GM12878 (cell line): ENCODE measurements around the gene MN1. TPM values are rescaled to one million over a fixed set of nuclear protein-coding genes. Genes with fewer than 3 reads are reported as not detected.

Experiments
- ATAC-seq: fragments of 200-7000 bp; cut with Tn5 transposase; 3 replicates; pipeline ENCODE4 v1.9.1; 2020; ENCODE audit warnings: mild to moderate bottlenecking, moderate library complexity
- BruUV-seq: library from RNA; stranded (reverse); fragments of 400-500 nt; replicated peaks from 2 replicates; lab custom pipeline; 2021; lab: Mats Ljungman, UMichigan
- CTCF ChIA-PET: fragments of 300-600 bp; sonication (Branson Sonifier 250); formaldehyde crosslinking; extraction: SDS; loops from one replicate; lab custom pipeline; 2021; ENCODE audit warnings: inconsistent platforms; lab: Yijun Ruan, JAX
- POLR2A ChIA-PET: fragments of 350-600 bp; formaldehyde crosslinking; extraction: SDS; loops from one replicate; lab custom pipeline; 2021; ENCODE audit warnings: inconsistent platforms; lab: Charles Lee
- RAD21 ChIA-PET: fragments of 300-600 bp; sonication (Branson Sonifier 250); formaldehyde crosslinking; loops from one replicate; lab custom pipeline; 2023; ENCODE audit warnings: antibody characterized with exemption; ENCODE audit not compliant: unreplicated experiment; lab: Charles Lee
- SMC1A ChIA-PET: fragments of 300-600 bp; sonication (Branson Sonifier 250); formaldehyde crosslinking; loops from one replicate; lab custom pipeline; 2023; ENCODE audit not compliant: unreplicated experiment, uncharacterized antibody; lab: Charles Lee
- DNase-seq: peaks from one replicate; pipeline ENCODE4 v3.0.0-alpha.2; 2011; ENCODE audit warnings: low read depth, low spot score
- FAIRE-seq: peaks from 3 replicates; lab custom pipeline; 2011; peaks lifted over from hg19 to GRCh38; lab: Jason Lieb, UNC
- H2AFZ ChIP-seq: 2 replicates; pipeline ENCODE4 v1.6.0; 2011; ENCODE audit warnings: low read depth, low read length, control low read depth; ENCODE audit not compliant: control insufficient read depth
- H3K27ac ChIP-seq: 2 replicates; pipeline ENCODE4 v1.5.1; 2011; ENCODE audit warnings: control low read depth; ENCODE audit not compliant: control insufficient read depth, insufficient read depth
- H3K27me3 ChIP-seq, 2 experiments: replicated peaks in 1 of 2; 2 replicates each; pipeline versions ENCODE4 v1.6.0 to v1.6.1; 2011; ENCODE audit warnings: low read length in 1 of 2; ENCODE audit not compliant: control insufficient read depth in 2 of 2, insufficient read depth in 2 of 2
- H3K36me3 ChIP-seq, 2 experiments: 2 replicates each; pipeline ENCODE4 v1.5.1; 2011; ENCODE audit warnings: low read length in 1 of 2; ENCODE audit not compliant: control insufficient read depth in 2 of 2, insufficient read depth in 2 of 2
- H3K4me1 ChIP-seq: 2 replicates; pipeline ENCODE4 v1.6.1; 2011; ENCODE audit warnings: mild to moderate bottlenecking, low read length, moderate library complexity, mixed read lengths; ENCODE audit not compliant: control insufficient read depth, insufficient read depth
- H3K4me2 ChIP-seq: 2 replicates; pipeline ENCODE4 v1.6.0; 2011; ENCODE audit warnings: control low read depth; ENCODE audit not compliant: control insufficient read depth, insufficient read depth
- H3K4me3 ChIP-seq: fragments of 200-600 bp; sonication (generic); 2 replicates; pipeline ENCODE4 v1.5.1; 2016
- H3K79me2 ChIP-seq: 2 replicates; pipeline ENCODE4 v1.6.0; 2011; ENCODE audit warnings: low read length; ENCODE audit not compliant: control insufficient read depth, insufficient read depth
- H3K9ac ChIP-seq: 2 replicates; pipeline ENCODE4 v1.8.0; 2011; ENCODE audit warnings: low read length, control low read depth, mixed read lengths; ENCODE audit not compliant: control insufficient read depth, insufficient read depth
- H3K9me3 ChIP-seq: replicated peaks from 3 replicates; pipeline ENCODE4 v1.5.1; 2011; ENCODE audit warnings: mild to moderate bottlenecking, low read length; ENCODE audit not compliant: control insufficient read depth, insufficient read depth
- H4K20me1 ChIP-seq: 2 replicates; pipeline ENCODE4 v1.6.0; 2011; ENCODE audit not compliant: control insufficient read depth, insufficient read depth
- CEBPZ ChIP-seq: fragments of 150-350 bp; IDR thresholded peaks from 2 replicates; pipeline ENCODE4 v1.6.1; 2016; ENCODE audit warnings: low read depth, low read length
- CHD4 ChIP-seq: fragments of 200-600 bp; sonication (generic); IDR thresholded peaks from 2 replicates; pipeline ENCODE4 v1.6.1; 2016; ENCODE audit warnings: mild to moderate bottlenecking
- EED ChIP-seq: sonication (generic); IDR thresholded peaks from 2 replicates; pipeline ENCODE4 v1.6.1; 2016; ENCODE audit warnings: antibody characterized with exemption, low read depth
- EP300 ChIP-seq, 2 experiments: fragments of 150-350 bp in 1 of 2; IDR thresholded peaks; 2 replicates each; pipeline ENCODE4 v1.6.1; 2011 to 2012; ENCODE audit warnings: low read depth in 2 of 2, low read length in 2 of 2, borderline replicate concordance in 1 of 2, improper control_type of control experiment in 1 of 2, inconsistent platforms in 1 of 2; ENCODE audit not compliant: control insufficient read depth in 1 of 2
- ESRRA ChIP-seq: IDR thresholded peaks from 2 replicates; pipeline ENCODE4 v1.6.1; 2012; ENCODE audit warnings: mild to moderate bottlenecking, low read length, improper control_type of control experiment
- HDGF ChIP-seq: fragments of 450-650 bp; IDR thresholded peaks from 2 replicates; pipeline ENCODE4 v1.6.1; 2016; ENCODE audit warnings: antibody characterized with exemption
- KDM1A ChIP-seq: fragments of 200-600 bp; sonication (generic); IDR thresholded peaks from 2 replicates; pipeline ENCODE4 v1.6.1; 2016; ENCODE audit warnings: borderline replicate concordance
- MEF2A ChIP-seq: IDR thresholded peaks from 2 replicates; pipeline ENCODE4 v1.6.1; 2011; ENCODE audit warnings: low read depth, mild to moderate bottlenecking, low read length, moderate library complexity; ENCODE audit not compliant: insufficient read depth
- NKRF ChIP-seq: fragments of 450-650 bp; conservative IDR thresholded peaks from 2 replicates; pipeline ENCODE4 v1.6.1; 2017; ENCODE audit warnings: mild to moderate bottlenecking, moderate library complexity
- SMAD1 ChIP-seq: fragments of 450-650 bp; IDR thresholded peaks from 2 replicates; pipeline ENCODE4 v1.6.1; 2018; ENCODE audit warnings: mild to moderate bottlenecking, low read depth; ENCODE audit not compliant: partially characterized antibody
- SP1 ChIP-seq: IDR thresholded peaks from one replicate; pipeline ENCODE4 v1.6.1; 2011; ENCODE audit warnings: low read depth, low read length
- STAT3 ChIP-seq: IDR thresholded peaks from 2 replicates; pipeline ENCODE4 v1.6.1; 2011; ENCODE audit warnings: low read depth, low read length, improper control_type of control experiment
- TCF7 ChIP-seq: IDR thresholded peaks from 2 replicates; pipeline ENCODE4 v1.6.1; 2014; ENCODE audit warnings: antibody characterized with exemption, borderline replicate concordance
- USF1 ChIP-seq: IDR thresholded peaks from 2 replicates; pipeline ENCODE4 v1.6.1; 2011; ENCODE audit warnings: borderline replicate concordance, low read depth, mild to moderate bottlenecking, moderate library complexity, mixed read lengths, low read length; ENCODE audit not compliant: insufficient read depth; ENCODE audit errors: extremely low read length
- YBX1 ChIP-seq: fragments of 450-650 bp; IDR thresholded peaks from 2 replicates; pipeline ENCODE4 v1.6.1; 2016; ENCODE audit warnings: antibody characterized with exemption
- ZBED1 ChIP-seq: IDR thresholded peaks from 2 replicates; pipeline ENCODE4 v1.6.1; 2016; ENCODE audit warnings: borderline replicate concordance
- WGBS: methylation state at CpG from one replicate; pipeline ENCODE4 v1.1.6; 2016; ENCODE audit warnings: low lambda C conversion rate; ENCODE audit not compliant: insufficient replicate concordance, insufficient coverage; ENCODE audit errors: missing lambda C conversion rate; 5-methylcytosine and 5-hydroxymethylcytosine counted together
- in situ Hi-C: fragments of 300-500 bp; cut with MboI; formaldehyde crosslinking; loops from 9 replicates; pipeline ENCODE4 v1.14.3; 2018; ENCODE audit warnings: mixed read lengths
- intact Hi-C: fragments of 100-400 bp; cut with micrococcal nuclease; formaldehyde crosslinking; loops from one replicate; pipeline ENCODE4 v1.14.2; 2022; ENCODE audit not compliant: unreplicated experiment
- polyA plus RNA-seq, 11 experiments: library from polyadenylated mRNA; depleted of rRNA in 4 of 11; unstranded in 6 of 11; stranded (reverse) in 5 of 11; fragments of >200 nt; fragmentation: Nextera tagmentation in 4 of 11; fragmentation: Illumina TruSeq in 1 of 11; extraction: Ambion mirVana in 4 of 11; extraction: Trizol in 1 of 11; gene quantifications; 1 replicate in 1 of 11; 2 replicates in 10 of 11; pipeline versions ENCODE4 v1.2.1 to v1.2.3, GENCODE V29; 2011 to 2016; ENCODE audit warnings: inconsistent platforms in 2 of 11, missing spikeins in 2 of 11, low read depth in 1 of 11
- total RNA-seq, 4 experiments: library from RNA; depleted of rRNA in 3 of 4; stranded (reverse); fragments of >200 nt in 3 of 4; fragmentation: Illumina TruSeq in 1 of 4; extraction: Trizol in 1 of 4; gene quantifications; 2 replicates each; pipeline versions ENCODE4 v1.2.1 to v1.2.3, GENCODE V29; 2013 to 2021

MN1 gene
- total and polyA plus RNA-seq, 10 of the 15 experiments (the other 5 are each of a cell fraction or from before 2014, with no cell fraction given), result under 0.01 to 0.24 (median 0.03) TPM; not detected in 3

GRCh38 chr22:27850000-27850521 is 48.5 kb upstream of the MN1 start:
- no peak for ATAC-seq
- Histone ChIP-seq H3K27me3 (no peaks in the 10 kb centered on the region), H3K9ac (no peak overlapping the region), H3K4me2 (no peak overlapping the region), H3K36me3 (peaks cover 10 to 25% of the 10 kb centered on the region in 2 experiments), H4K20me1 (no peaks in the 10 kb centered on the region), H2AFZ (no peak overlapping the region), H3K79me2 (no peaks in the 10 kb centered on the region), H3K4me3 (no peak overlapping the region), H3K4me1 (no peaks in the 10 kb centered on the region), H3K27ac (no peak overlapping the region), H3K9me3 (no peaks in the 10 kb centered on the region)
- ChIA-PET POLR2A (interaction anchor here (1.1 kb wide), 1 partner anchor 1142 kb away, joined by 3 read pairs; no protein-coding TSS in a partner anchor), CTCF (interaction anchor here (0.5 kb wide), 1 partner anchor 108 kb away, joined by 5 read pairs; no protein-coding TSS in a partner anchor), SMC1A (interaction anchor here (1.1 kb wide), 1 partner anchor 21 kb away, joined by 3 read pairs; no protein-coding TSS in a partner anchor), RAD21 (no interaction called here)
- 83% methylated on average over 6 of the region's 6 CpGs for WGBS
- intact Hi-C loops (no loop called here), in situ Hi-C loops (no loop called here)
- TF ChIP-seq NKRF, result no peak
- no peak for TF ChIP-seq MEF2A
- no peak for TF ChIP-seq ZBED1
- no peak for TF ChIP-seq SMAD1
- TF ChIP-seq TCF7, result no peak
- TF ChIP-seq CHD4, result no peak
- no peak for TF ChIP-seq ESRRA
- TF ChIP-seq EP300 (IDR thresholded peaks at IDR 0.05; ENCODE audit: borderline replicate concordance in 1 of 2, control insufficient read depth in 1 of 2, low read depth in 2 of 2, low read length in 2 of 2), result no peak
- no peak for TF ChIP-seq EED
- no peak for TF ChIP-seq KDM1A
- no peak for TF ChIP-seq CEBPZ
- TF ChIP-seq SP1, result no peak
- TF ChIP-seq USF1, result no peak
- TF ChIP-seq HDGF, result no peak
- TF ChIP-seq STAT3, result no peak
- TF ChIP-seq YBX1, result no peak
- BruUV-seq, result no TSS peak
- DNase-seq, result no peak
- no peak for FAIRE-seq
